22Rv1 (cell line): ENCODE measurements around the gene ITPR2.

Experiments
- H3K27ac ChIP-seq: fragments of 450-650 bp; 2 replicates; pipeline ENCODE4 v1.5.1; 2017
- CTCF ChIP-seq: fragments of 450-650 bp; IDR thresholded peaks from 2 replicates; pipeline ENCODE4 v1.5.1; 2017; ENCODE audit warnings: mild to moderate bottlenecking
- ZFX ChIP-seq: fragments of 450-650 bp; IDR thresholded peaks from 2 replicates; pipeline ENCODE4 v1.6.1; 2017; ENCODE audit warnings: antibody characterized with exemption, borderline replicate concordance

The ITPR2 gene

GRCh38 chr12:26740991-26741390 lies 92.0 kb downstream of the ITPR2 start:
- no peak overlapping the region for H3K27ac ChIP-seq
- no peak for TF ChIP-seq CTCF
- TF ChIP-seq ZFX: no peak

GRCh38 chr12:26740348-26740747 lies 92.6 kb downstream of the ITPR2 start:
- no peak overlapping the region for H3K27ac ChIP-seq
- TF ChIP-seq ZFX: no peak
- no peak for TF ChIP-seq CTCF

GRCh38 chr12:26737487-26738030 lies 95.4 kb downstream of the ITPR2 start:
- H3K27ac ChIP-seq: no peak overlapping the region
- TF ChIP-seq CTCF (no peak), ZFX (no peak)

- no peak overlapping the region for H3K27ac ChIP-seq
- TF ChIP-seq ZFX (no peak), CTCF (no peak)
Observed at GRCh38 chr12:26736563-26737486, 96.2 kb downstream of the ITPR2 start.

GRCh38 chr12:26735249-26735639 lies 97.8 kb downstream of the ITPR2 start:
- H3K27ac ChIP-seq: no peak overlapping the region
- TF ChIP-seq CTCF (no peak), ZFX (no peak)

- no peak overlapping the region for H3K27ac ChIP-seq
- TF ChIP-seq CTCF: no peak
- no peak for TF ChIP-seq ZFX
Observed at GRCh38 chr12:26734510-26735248, 98.3 kb downstream of the ITPR2 start.
